SK-N-SH treated with all-trans-retinoic acid at 6 μM for 48 hours (cell line): ENCODE data around the gene HMGN1.

Source experiments
- CSDC2 ChIP-seq: fragments of 250-450 bp; sonication (Bioruptor Pico); IDR thresholded peaks from 2 replicates; pipeline ENCODE4 v1.5.0; 2020; ENCODE audit warnings: mild to moderate bottlenecking, moderate library complexity
- CSRNP3 ChIP-seq: fragments of 250-450 bp; sonication (Bioruptor Pico); IDR thresholded peaks from 2 replicates; pipeline ENCODE4 v1.5.1; 2021; ENCODE audit warnings: mild to moderate bottlenecking, moderate library complexity
- PPARA ChIP-seq: fragments of 250-450 bp; sonication (Bioruptor Pico); IDR thresholded peaks from 2 replicates; pipeline ENCODE4 v1.5.0; 2020; ENCODE audit warnings: mild to moderate bottlenecking, borderline replicate concordance
- TCF4 ChIP-seq: fragments of 250-450 bp; sonication (Bioruptor Pico); IDR thresholded peaks from 2 replicates; pipeline ENCODE4 v1.8.0; 2021; ENCODE audit warnings: mild to moderate bottlenecking, moderate library complexity, borderline replicate concordance
- TSHZ2 ChIP-seq: fragments of 250-450 bp; sonication (Bioruptor Pico); IDR thresholded peaks from 2 replicates; pipeline ENCODE4 v1.5.0; 2020; ENCODE audit warnings: mild to moderate bottlenecking, moderate library complexity
- ZFP3 ChIP-seq: fragments of 250-450 bp; sonication (Bioruptor Pico); IDR thresholded peaks from 2 replicates; pipeline ENCODE4 v1.5.0; 2020; ENCODE audit warnings: mild to moderate bottlenecking, moderate library complexity
- ZFP30 ChIP-seq: fragments of 450-650 bp; formaldehyde crosslinking; IDR thresholded peaks from 2 replicates; pipeline ENCODE4 v1.5.0; 2022; ENCODE audit warnings: mild to moderate bottlenecking, moderate library complexity
- ZNF70 ChIP-seq: fragments of 450-650 bp; formaldehyde crosslinking; IDR thresholded peaks from 2 replicates; pipeline ENCODE4 v1.5.0; 2020; ENCODE audit warnings: mild to moderate bottlenecking, moderate library complexity
- TF ChIP-seq, protein P1 (sequence below): fragments of 250-450 bp; sonication (Bioruptor Pico); IDR thresholded peaks from 2 replicates; pipeline ENCODE4 v1.8.0; 2021; ENCODE audit warnings: low read depth, mild to moderate bottlenecking, moderate library complexity, borderline replicate concordance
- TF ChIP-seq, protein P2 (sequence below): fragments of 250-450 bp; sonication (Bioruptor Pico); IDR thresholded peaks from 2 replicates; pipeline ENCODE4 v1.8.0; 2020; ENCODE audit warnings: mild to moderate bottlenecking, moderate library complexity, borderline replicate concordance

GRCh38 chr21:39314143-39315027 lies 34.5 kb downstream of the HMGN1 start:
- TF ChIP-seq ZFP30 (CRISPR knock-in tag) (no peak), CSDC2 (CRISPR knock-in tag) (no peak), TSHZ2 (CRISPR knock-in tag) (no peak), ZFP3 (CRISPR knock-in tag) (no peak), ZNF70 (no peak), CSRNP3 (no peak), TCF4 (CRISPR knock-in tag) (no peak), PPARA (CRISPR knock-in tag) (no peak)
- TF ChIP-seq, protein P1, sequence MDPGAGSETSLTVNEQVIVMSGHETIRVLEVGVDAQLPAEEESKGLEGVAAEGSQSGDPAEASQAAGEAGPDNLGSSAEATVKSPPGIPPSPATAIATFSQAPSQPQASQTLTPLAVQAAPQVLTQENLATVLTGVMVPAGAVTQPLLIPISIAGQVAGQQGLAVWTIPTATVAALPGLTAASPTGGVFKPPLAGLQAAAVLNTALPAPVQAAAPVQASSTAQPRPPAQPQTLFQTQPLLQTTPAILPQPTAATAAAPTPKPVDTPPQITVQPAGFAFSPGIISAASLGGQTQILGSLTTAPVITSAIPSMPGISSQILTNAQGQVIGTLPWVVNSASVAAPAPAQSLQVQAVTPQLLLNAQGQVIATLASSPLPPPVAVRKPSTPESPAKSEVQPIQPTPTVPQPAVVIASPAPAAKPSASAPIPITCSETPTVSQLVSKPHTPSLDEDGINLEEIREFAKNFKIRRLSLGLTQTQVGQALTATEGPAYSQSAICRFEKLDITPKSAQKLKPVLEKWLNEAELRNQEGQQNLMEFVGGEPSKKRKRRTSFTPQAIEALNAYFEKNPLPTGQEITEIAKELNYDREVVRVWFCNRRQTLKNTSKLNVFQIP (CRISPR knock-in tag), result no peak
- TF ChIP-seq, protein P2, sequence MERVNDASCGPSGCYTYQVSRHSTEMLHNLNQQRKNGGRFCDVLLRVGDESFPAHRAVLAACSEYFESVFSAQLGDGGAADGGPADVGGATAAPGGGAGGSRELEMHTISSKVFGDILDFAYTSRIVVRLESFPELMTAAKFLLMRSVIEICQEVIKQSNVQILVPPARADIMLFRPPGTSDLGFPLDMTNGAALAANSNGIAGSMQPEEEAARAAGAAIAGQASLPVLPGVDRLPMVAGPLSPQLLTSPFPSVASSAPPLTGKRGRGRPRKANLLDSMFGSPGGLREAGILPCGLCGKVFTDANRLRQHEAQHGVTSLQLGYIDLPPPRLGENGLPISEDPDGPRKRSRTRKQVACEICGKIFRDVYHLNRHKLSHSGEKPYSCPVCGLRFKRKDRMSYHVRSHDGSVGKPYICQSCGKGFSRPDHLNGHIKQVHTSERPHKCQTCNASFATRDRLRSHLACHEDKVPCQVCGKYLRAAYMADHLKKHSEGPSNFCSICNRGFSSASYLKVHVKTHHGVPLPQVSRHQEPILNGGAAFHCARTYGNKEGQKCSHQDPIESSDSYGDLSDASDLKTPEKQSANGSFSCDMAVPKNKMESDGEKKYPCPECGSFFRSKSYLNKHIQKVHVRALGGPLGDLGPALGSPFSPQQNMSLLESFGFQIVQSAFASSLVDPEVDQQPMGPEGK (CRISPR knock-in tag), result no peak
